Neural cell (in vitro differentiated cells): Measurements from ENCODE around the gene ABHD8. TPM values are rescaled to one million over a fixed set of nuclear protein-coding genes. Genes with fewer than 3 reads are reported as not detected.

Experiments used
- H2AFZ ChIP-seq: fragments of 200-600, 300-800 bp; sonication (generic), shearing (Covaris generic); 2 replicates; pipeline ENCODE4 v1.6.0; 2014; ENCODE audit warnings: low read depth, mild to moderate bottlenecking, antibody characterized with exemption, low read length, moderate library complexity
- H3F3A ChIP-seq: fragments of 200-600 bp; shearing (Covaris generic); 2 replicates; pipeline ENCODE4 v1.6.1; 2016; ENCODE audit warnings: mild to moderate bottlenecking, moderate library complexity, mixed read lengths, antibody characterized with exemption, low read length; ENCODE audit not compliant: insufficient read depth, poor library complexity, severe bottlenecking
- H3K27ac ChIP-seq: fragments of 200-600, 300-800 bp; sonication (generic), shearing (Covaris generic); 2 replicates; pipeline ENCODE4 v1.5.1; 2014; ENCODE audit warnings: mild to moderate bottlenecking, low read length, moderate library complexity
- H3K27me3 ChIP-seq: fragments of 300-800, 200-600 bp; sonication (generic), shearing (Covaris generic); 2 replicates; pipeline ENCODE4 v1.6.0; 2014; ENCODE audit warnings: mild to moderate bottlenecking, low read depth, low read length, moderate library complexity; ENCODE audit not compliant: insufficient read depth
- H3K36me3 ChIP-seq: fragments of 300-800, 200-600 bp; sonication (generic), shearing (Covaris generic); 2 replicates; pipeline ENCODE4 v1.5.1; 2014; ENCODE audit warnings: mild to moderate bottlenecking, antibody characterized with exemption, low read length, moderate library complexity; ENCODE audit not compliant: insufficient read depth
- H3K4me2 ChIP-seq: fragments of 300-800, 200-600 bp; sonication (generic), shearing (Covaris generic); 2 replicates; pipeline ENCODE4 v1.6.0; 2014; ENCODE audit warnings: mild to moderate bottlenecking, low read length
- H3K4me3 ChIP-seq: fragments of 300-800, 200-600 bp; sonication (generic), shearing (Covaris generic); 2 replicates; pipeline ENCODE4 v1.5.1; 2014; ENCODE audit warnings: mild to moderate bottlenecking, low read length, moderate library complexity
- H3K79me2 ChIP-seq: fragments of 200-600 bp; shearing (Covaris generic); replicated peaks from 2 replicates; pipeline ENCODE4 v1.6.0; 2014; ENCODE audit warnings: mild to moderate bottlenecking, low read length, moderate library complexity; ENCODE audit not compliant: insufficient read depth
- H3K9ac ChIP-seq: fragments of 300-800, 200-600 bp; sonication (generic), shearing (Covaris generic); 2 replicates; pipeline ENCODE4 v1.6.1; 2016; ENCODE audit warnings: mild to moderate bottlenecking, low read length, mixed read lengths
- H3K9me2 ChIP-seq: fragments of 200-600 bp; shearing (Covaris generic); 2 replicates; pipeline ENCODE4 v1.6.1; 2016; ENCODE audit warnings: mild to moderate bottlenecking, low read length, mixed read lengths; ENCODE audit not compliant: insufficient read depth
- H3K9me3 ChIP-seq: fragments of 200-600, 300-800 bp; sonication (generic), shearing (Covaris generic); 2 replicates; pipeline ENCODE4 v1.6.1; 2016; ENCODE audit warnings: mild to moderate bottlenecking, mixed run types, low read length, moderate library complexity, mixed read lengths
- H4K20me1 ChIP-seq: fragments of 200-600 bp; shearing (Covaris generic); 2 replicates; pipeline ENCODE4 v1.6.1; 2016; ENCODE audit warnings: mild to moderate bottlenecking, mixed run types; ENCODE audit not compliant: insufficient read depth
- EP300 ChIP-seq: fragments of 450-650 bp; conservative IDR thresholded peaks from 2 replicates; pipeline ENCODE4 v1.6.1; 2014; ENCODE audit warnings: antibody characterized with exemption, mild to moderate bottlenecking, moderate library complexity; ENCODE audit not compliant: poor library complexity, severe bottlenecking
- EZH2 ChIP-seq: fragments of 200-600, 300-800 bp; shearing (Covaris generic), sonication (generic); IDR thresholded peaks from 2 replicates; pipeline ENCODE4 v1.6.1; 2014; ENCODE audit warnings: antibody characterized with exemption, low read length, borderline replicate concordance, mild to moderate bottlenecking; ENCODE audit not compliant: insufficient read depth, poor library complexity, severe bottlenecking
- MXI1 ChIP-seq: fragments of 450-650 bp; conservative IDR thresholded peaks from 2 replicates; pipeline ENCODE4 v1.6.1; 2014; ENCODE audit warnings: antibody characterized with exemption, mild to moderate bottlenecking; ENCODE audit not compliant: poor library complexity, severe bottlenecking
- POLR2AphosphoS5 ChIP-seq: IDR thresholded peaks from 2 replicates; pipeline ENCODE4 v1.6.1; 2012
- RAD21 ChIP-seq: fragments of 450-650 bp; conservative IDR thresholded peaks from 2 replicates; pipeline ENCODE4 v1.6.1; 2014; ENCODE audit warnings: antibody characterized with exemption, mild to moderate bottlenecking, moderate library complexity
- REST ChIP-seq: IDR thresholded peaks from 2 replicates; pipeline ENCODE4 v1.6.1; 2012; ENCODE audit warnings: borderline replicate concordance
- SMC3 ChIP-seq: fragments of 450-650 bp; conservative IDR thresholded peaks from 2 replicates; pipeline ENCODE4 v1.6.1; 2014; ENCODE audit warnings: antibody characterized with exemption, mild to moderate bottlenecking, moderate library complexity; ENCODE audit not compliant: poor library complexity
- TAF1 ChIP-seq: IDR thresholded peaks from 2 replicates; pipeline ENCODE4 v1.6.1; 2012; ENCODE audit warnings: low read depth
- polyA minus RNA-seq: library from RNA; depleted of rRNA, polyadenylated mRNA; stranded (reverse); fragments of >200 nt; gene quantifications from 2 replicates; pipeline ENCODE4 v1.2.3, GENCODE V29; 2014
- polyA plus RNA-seq: library from polyadenylated mRNA; depleted of rRNA; stranded (reverse); fragments of >200 nt; gene quantifications from 2 replicates; pipeline ENCODE4 v1.2.3, GENCODE V29; 2014
- TF ChIP-seq, protein P1 (sequence below): fragments of 450-650 bp; IDR thresholded peaks from 2 replicates; pipeline ENCODE4 v1.5.1; 2014; ENCODE audit warnings: antibody characterized with exemption, mild to moderate bottlenecking, moderate library complexity; ENCODE audit not compliant: poor library complexity, severe bottlenecking

The ABHD8 gene
- polyA plus RNA-seq: 28.1 and 31.6 TPM in 2 replicates
- polyA minus RNA-seq: 29.6 and 31.9 TPM in 2 replicates

GRCh38 chr19:17303167-17303939 lies at the start of gene ABHD8:
ABHD8 (minus strand) TSS chr19:17303425; CDS start chr19:17301616, 1,809 bp downstream.
- Histone ChIP-seq H3F3A (no peaks in the 10 kb centered on the region), H3K27ac (no peak within 1 kb of the TSS), H3K4me3 (peak within 1 kb of the TSS; percentile 84), H3K9me2 (no peaks in the 10 kb centered on the region), H3K9ac (peak within 1 kb of the TSS; percentile 79), H4K20me1 (no peaks in the 10 kb centered on the region), H3K36me3 (no peaks in the 10 kb centered on the region), H3K4me2 (peak within 1 kb of the TSS; percentile 80), H3K9me3 (peaks cover 2% of the 10 kb centered on the region), H3K79me2 (no peaks in the 10 kb centered on the region), H3K27me3 (no peaks in the 10 kb centered on the region), H2AFZ (peak within 1 kb of the TSS; percentile 77)
- TF ChIP-seq TAF1: no peak
- TF ChIP-seq EZH2: no peak
- no peak for TF ChIP-seq EP300
- TF ChIP-seq MXI1: peak; percentile 31
- TF ChIP-seq, protein P1, sequence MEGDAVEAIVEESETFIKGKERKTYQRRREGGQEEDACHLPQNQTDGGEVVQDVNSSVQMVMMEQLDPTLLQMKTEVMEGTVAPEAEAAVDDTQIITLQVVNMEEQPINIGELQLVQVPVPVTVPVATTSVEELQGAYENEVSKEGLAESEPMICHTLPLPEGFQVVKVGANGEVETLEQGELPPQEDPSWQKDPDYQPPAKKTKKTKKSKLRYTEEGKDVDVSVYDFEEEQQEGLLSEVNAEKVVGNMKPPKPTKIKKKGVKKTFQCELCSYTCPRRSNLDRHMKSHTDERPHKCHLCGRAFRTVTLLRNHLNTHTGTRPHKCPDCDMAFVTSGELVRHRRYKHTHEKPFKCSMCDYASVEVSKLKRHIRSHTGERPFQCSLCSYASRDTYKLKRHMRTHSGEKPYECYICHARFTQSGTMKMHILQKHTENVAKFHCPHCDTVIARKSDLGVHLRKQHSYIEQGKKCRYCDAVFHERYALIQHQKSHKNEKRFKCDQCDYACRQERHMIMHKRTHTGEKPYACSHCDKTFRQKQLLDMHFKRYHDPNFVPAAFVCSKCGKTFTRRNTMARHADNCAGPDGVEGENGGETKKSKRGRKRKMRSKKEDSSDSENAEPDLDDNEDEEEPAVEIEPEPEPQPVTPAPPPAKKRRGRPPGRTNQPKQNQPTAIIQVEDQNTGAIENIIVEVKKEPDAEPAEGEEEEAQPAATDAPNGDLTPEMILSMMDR: peak; percentile 70
- TF ChIP-seq RAD21: peak; percentile 32
- TF ChIP-seq REST: peak; percentile 26
- TF ChIP-seq POLR2AphosphoS5: peak; percentile 67
- TF ChIP-seq SMC3: peak; percentile 20

DNA sequence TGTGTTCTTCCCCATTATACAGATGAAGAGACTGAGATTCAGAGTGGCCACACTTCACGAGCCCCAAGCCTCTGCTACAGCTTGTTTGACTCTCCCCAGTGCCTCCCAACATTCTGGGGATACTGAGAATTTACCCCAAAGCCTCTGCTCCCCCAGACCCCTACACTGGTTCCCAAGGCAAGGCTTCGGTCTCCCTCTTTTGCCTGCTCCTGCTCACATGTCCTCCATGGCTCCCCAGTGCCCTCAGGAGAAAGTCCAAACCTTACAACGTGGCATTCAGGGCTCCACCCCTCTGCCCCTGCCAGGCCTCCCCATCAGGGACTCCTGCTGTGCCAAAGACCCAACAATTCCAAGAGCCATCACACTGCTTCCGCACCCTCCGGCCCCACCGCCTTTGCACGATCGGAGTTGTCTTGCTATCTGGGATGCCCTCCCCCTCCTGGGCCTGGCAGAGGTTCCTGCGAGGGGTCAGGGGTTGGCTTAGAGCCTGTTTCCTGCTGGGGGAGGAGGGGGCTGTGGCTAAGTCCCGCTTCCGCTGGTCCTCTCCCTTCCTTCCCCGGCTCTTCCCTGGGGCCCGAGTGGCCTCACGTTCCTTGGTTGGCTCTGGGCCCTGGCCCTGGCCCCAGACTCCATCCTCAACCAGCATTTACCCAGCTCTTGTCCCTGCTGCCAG lies 49.5 kb upstream of the ABHD8 start:
- Histone ChIP-seq H3K4me2 (no peak overlapping the region), H3K27ac (no peak overlapping the region), H2AFZ (no peak overlapping the region), H3K27me3 (no peaks in the 10 kb centered on the region), H3K36me3 (no peaks in the 10 kb centered on the region), H3K9me3 (no peaks in the 10 kb centered on the region), H3K4me3 (no peak overlapping the region), H3K79me2 (no peaks in the 10 kb centered on the region), H3F3A (no peaks in the 10 kb centered on the region), H4K20me1 (no peaks in the 10 kb centered on the region), H3K9ac (no peak overlapping the region), H3K9me2 (no peaks in the 10 kb centered on the region)
- no peak for TF ChIP-seq MXI1
